AG09319 (cell line): ENCODE measurements around the gene RASSF3.
"Not testable (repeated sequence)": the region's sequence is repeated elsewhere in the genome, so short reads cannot be mapped to it uniquely, and the experiment has no call there.

Source experiments
- DNase-seq: peaks from one replicate; pipeline ENCODE4 v3.0.0-alpha.2; 2010; ENCODE audit warnings: low read depth; ENCODE audit errors: extremely low read depth
- TF ChIP-seq, protein P1 (sequence below): IDR thresholded peaks from 2 replicates; pipeline ENCODE4 v1.5.1; 2011; ENCODE audit warnings: low read depth, mild to moderate bottlenecking, inconsistent platforms, low read length, moderate library complexity

The RASSF3 gene

DNA sequence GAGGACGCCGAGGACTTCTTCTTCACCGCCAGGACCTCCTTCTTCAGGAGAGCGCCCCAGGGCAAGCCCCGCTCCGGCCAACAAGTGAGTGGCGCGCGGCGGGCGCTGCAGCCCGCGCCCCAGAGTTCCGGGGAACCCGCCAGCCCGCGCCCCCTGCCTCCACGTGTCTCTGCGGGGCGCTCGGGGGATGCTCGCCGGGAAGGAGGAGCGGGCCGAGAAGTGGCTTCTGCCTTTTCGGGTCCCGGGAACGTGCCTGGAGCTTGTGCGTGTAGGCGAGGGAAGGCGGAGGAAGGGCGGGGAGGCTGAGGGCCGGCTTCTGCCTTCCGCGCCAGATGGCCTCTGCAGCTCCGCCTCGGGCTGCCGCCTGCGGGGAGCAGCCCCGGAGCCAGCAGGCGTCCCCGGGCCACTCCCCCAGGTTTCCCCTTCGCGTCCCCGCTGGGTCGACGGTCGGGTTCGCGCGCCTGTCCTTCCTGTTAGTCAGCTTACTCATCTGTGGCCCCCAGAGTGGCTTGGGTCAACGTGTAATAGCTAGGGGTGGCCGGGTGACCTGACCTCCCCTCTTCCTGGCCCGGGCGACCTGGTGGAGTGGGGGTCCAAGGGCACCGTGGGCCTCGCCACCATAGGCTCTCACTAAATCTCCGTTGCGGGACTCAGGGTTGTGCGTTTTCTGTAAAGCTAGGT, 505 bp downstream of the RASSF3 start:
- TF ChIP-seq, protein P1, sequence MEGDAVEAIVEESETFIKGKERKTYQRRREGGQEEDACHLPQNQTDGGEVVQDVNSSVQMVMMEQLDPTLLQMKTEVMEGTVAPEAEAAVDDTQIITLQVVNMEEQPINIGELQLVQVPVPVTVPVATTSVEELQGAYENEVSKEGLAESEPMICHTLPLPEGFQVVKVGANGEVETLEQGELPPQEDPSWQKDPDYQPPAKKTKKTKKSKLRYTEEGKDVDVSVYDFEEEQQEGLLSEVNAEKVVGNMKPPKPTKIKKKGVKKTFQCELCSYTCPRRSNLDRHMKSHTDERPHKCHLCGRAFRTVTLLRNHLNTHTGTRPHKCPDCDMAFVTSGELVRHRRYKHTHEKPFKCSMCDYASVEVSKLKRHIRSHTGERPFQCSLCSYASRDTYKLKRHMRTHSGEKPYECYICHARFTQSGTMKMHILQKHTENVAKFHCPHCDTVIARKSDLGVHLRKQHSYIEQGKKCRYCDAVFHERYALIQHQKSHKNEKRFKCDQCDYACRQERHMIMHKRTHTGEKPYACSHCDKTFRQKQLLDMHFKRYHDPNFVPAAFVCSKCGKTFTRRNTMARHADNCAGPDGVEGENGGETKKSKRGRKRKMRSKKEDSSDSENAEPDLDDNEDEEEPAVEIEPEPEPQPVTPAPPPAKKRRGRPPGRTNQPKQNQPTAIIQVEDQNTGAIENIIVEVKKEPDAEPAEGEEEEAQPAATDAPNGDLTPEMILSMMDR, result no peak
- no peak for DNase-seq

DNA sequence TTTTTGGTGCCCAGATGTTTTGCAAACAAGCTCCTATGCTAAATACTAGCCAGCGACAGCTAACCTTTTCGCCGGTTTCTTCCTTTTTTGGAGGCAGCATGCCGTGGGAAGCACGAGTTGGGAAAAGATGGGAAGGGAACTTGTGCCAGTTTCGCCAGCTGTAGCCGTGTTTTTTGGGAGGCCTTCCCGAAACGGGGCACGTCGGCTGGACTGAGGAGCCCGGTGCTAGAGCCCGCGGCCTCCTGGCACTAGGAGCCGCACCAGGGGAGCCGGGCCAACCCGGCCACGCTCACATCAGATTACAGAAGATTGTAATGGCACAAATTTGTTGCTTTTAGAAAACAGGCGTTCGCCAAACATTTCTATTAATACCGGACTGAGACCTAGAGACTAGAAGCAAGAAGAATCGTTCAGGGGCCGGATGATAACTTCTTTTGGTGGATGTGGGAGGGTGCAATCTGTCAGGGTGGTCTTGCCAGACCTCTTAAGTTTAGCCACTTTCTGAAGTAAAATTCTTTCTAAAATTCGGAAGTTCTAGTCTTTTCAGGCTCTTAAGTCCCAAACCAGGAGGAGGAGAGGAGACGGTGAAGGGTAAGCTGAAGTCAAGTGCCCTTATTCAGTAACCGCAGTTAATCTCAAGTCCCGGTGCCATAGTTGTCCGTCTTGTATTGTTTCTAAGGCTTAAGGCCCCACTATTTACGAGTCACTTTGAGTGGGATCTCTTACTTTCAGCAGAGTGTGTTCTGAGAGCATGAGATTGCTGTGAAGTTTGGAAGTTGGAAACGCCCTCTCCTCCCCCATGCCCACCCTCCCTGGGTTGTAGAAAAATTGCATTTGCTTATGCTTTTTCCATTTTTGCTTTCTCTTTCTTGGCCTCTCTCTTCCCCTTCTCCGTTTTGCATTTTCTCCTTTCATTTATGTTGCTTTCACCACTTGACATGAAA, 1.3 kb downstream of the RASSF3 start:
- DNase-seq, result no peak
- TF ChIP-seq, protein P1, result peak; percentile 14

DNA sequence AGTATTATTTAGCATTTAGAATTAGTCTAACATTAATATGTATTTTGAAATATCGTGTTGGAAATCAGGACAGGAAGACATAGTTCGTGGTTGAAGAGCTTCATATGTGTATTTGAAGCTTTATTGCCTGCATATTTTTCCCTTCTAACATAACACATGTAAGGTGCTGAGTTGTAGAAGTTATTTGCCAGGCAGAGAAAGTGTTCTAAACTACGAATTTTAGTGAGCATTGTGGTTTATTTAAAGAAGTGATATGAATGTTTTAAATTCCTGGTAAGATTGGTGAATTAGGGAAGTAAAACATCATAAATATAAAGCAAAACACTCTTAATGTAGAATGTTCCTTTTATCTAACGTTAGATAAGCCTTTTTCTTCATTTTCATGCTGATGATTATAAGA, 2.5 kb downstream of the RASSF3 start:
- TF ChIP-seq, protein P1, result no peak
- DNase-seq, result no peak

DNA sequence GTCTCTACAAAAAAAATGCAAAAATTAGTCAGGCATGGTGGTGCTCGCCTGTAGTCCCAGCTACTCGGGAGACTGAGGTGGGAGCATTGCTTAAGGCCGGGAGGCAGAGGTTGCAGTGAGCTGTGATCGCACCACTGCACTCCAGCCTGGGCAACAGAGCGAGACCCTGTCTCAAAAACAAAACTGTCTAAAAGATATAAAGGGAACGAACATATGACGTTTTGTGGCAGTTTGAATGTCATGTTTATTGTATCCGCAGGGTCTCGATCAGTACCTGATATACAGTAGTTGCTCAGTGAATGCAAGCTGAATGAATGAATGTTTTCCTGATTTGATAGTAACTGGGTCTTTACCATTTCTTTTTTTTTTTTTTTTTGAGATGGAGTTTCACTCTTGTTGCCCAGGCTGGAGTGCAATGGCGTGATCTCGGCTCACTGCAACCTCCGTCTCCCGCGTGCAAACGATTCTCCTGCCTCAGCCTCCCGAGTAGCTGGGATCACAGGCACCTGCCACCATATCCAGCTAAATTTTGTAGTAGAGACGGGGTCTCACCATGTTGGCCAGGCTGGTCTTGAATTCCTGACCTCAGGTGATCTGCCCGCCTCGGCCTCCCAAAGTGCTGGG, 3.6 kb downstream of the RASSF3 start:
- DNase-seq, result not testable (repeated sequence)

DNA sequence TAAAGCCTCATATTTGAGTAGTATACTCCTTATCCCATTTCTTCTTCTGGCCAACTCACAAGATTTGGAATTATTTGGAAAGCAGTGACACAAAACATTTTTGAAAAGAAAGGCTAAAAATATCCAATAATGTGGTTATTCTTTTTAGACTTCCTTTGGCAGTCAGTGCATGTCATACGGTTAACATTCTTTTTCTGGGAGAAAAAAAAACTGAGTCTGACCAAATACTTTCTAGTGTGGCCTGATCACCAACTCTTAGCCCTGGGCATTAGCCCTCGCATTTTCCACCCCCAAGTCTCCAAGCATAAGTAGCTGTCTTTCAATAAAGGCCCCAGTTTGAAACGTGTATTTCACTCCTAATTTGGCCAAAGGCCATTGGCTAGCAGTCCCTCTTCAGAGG, 5.9 kb downstream of the RASSF3 start:
- TF ChIP-seq, protein P1, result no peak
- no peak for DNase-seq

DNA sequence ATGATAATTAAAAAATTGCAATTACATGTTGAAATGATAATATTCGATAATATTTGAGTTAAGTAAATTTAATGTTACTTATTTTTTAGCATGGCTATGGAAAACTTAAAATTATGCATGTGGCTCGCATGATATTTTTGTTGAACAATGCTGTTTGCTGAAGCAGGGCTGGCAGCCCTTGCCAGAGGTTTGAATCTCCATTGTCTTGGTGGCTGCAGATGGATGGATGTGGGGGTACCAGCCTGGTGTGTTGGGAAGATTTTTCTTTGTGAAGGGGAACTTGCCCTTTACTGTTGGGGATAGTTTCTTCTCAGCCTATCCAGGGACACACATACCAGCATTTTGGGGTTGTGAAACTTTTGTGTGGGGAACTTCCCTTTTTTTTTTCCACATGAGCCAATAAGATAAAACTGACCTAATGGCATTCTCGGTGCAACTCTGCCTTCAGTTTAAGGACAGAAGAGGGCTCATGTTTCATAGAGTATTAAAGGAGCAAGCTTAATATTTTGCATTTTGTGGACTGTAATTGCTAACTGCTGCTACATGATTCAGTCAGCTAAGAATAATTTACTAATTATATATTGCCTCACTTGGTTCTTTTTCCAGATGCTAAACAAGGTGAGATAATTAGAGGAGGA, 8.8 kb downstream of the RASSF3 start:
- peak; percentile 78 for DNase-seq
- TF ChIP-seq, protein P1, result no peak

DNA sequence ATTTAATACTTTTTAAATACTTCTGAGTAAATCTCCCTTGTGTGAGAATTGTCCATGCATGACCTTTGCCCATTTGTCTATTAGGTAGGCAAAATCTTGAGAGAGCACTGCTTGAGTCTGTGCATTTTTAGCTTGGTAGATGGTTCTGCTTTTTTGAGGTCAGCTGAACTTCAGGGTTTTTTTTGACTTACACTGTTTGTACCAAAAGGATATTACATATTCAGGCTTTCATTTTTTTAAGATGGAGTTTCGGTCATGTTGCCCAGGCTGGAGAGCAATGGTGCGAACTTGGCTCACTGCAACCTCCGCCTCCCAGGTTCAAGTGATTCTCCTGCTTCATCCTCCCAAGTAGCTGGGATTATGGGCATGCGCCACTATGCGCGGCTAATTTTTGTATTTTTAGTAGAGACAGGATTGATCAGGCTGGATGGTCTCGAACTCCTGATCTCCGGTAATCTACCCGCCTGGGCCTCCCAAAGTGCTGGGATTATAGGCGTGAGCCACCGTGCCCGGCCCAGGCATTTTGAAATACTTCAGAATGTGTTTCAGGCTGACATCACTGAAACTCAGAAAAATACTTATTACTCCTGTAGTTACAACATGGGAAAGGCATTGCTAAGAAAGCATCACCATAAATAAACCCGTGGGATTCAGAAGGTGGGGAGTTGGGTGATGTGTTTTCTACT, 11.1 kb downstream of the RASSF3 start:
- TF ChIP-seq, protein P1, result no peak
- no peak for DNase-seq
